HepG2 (cell line): ENCODE results near the gene ACER3. TPM values are rescaled to one million over a fixed set of nuclear protein-coding genes. Genes with fewer than 3 reads are reported as not detected.

ENCODE experiments used
- ATAC-seq: fragments of 200-7000 bp; cut with Tn5 transposase; 3 replicates; pipeline ENCODE4 v1.9.1; 2020; ENCODE audit warnings: mild to moderate bottlenecking, moderate library complexity
- BruUV-seq: library from RNA; stranded (reverse); fragments of 400-500 nt; replicated peaks from 2 replicates; lab custom pipeline; 2021; lab: Mats Ljungman, UMichigan
- CTCF ChIA-PET: fragments of 300-600 bp; formaldehyde crosslinking; extraction: SDS; loops from one replicate; lab custom pipeline; 2021; ENCODE audit warnings: low total read pairs, inconsistent platforms, low intra/inter-chr PET ratio; lab: Yijun Ruan, JAX
- POLR2A ChIA-PET: fragments of 350-600 bp; sonication (Branson Sonifier 250); formaldehyde crosslinking; loops from one replicate; lab custom pipeline; 2020; ENCODE audit warnings: antibody characterized with exemption, inconsistent platforms; lab: Yijun Ruan, JAX
- DNase-seq: peaks from one replicate; pipeline ENCODE4 v3.0.0-alpha.2; 2015; ENCODE audit warnings: low spot score
- FAIRE-seq: peaks from 3 replicates; lab custom pipeline; 2011; peaks lifted over from hg19 to GRCh38; lab: Jason Lieb, UNC
- H2AFZ ChIP-seq: one replicate; pipeline ENCODE4 v1.6.1; 2011; ENCODE audit warnings: low read length, inconsistent platforms
- H3K27ac ChIP-seq: fragments of 300-600 bp; 3 replicates; pipeline ENCODE4 v1.8.0; 2011; ENCODE audit warnings: mixed run types, mild to moderate bottlenecking, mixed read lengths, low read length, inconsistent platforms; ENCODE audit not compliant: insufficient read depth; ENCODE audit errors: extremely low read length
- H3K27me3 ChIP-seq, 2 experiments: fragments of 200-600 bp in 1 of 2; 2 replicates in 1 of 2; 3 replicates in 1 of 2; pipeline versions ENCODE4 v1.6.0 to v1.8.0; 2011; ENCODE audit warnings: low read length in 2 of 2, mild to moderate bottlenecking in 2 of 2, moderate library complexity in 2 of 2, inconsistent platforms in 1 of 2; ENCODE audit not compliant: insufficient read depth in 2 of 2, control insufficient read depth in 1 of 2
- H3K36me3 ChIP-seq, 2 experiments: fragments of 200-600 bp in 1 of 2; replicated peaks in 1 of 2; 2 replicates in 1 of 2; 3 replicates in 1 of 2; pipeline versions ENCODE4 v1.5.1 to v1.8.0; 2011; ENCODE audit warnings: low read length in 2 of 2, inconsistent platforms in 1 of 2; ENCODE audit not compliant: insufficient read depth in 2 of 2, control insufficient read depth in 1 of 2
- H3K4me1 ChIP-seq: 2 replicates; pipeline ENCODE4 v1.5.1; 2012; ENCODE audit warnings: low read length, inconsistent platforms; ENCODE audit not compliant: insufficient read depth
- H3K4me2 ChIP-seq: 2 replicates; pipeline ENCODE4 v1.6.0; 2011; ENCODE audit warnings: low read depth, low read length, inconsistent platforms
- H3K4me3 ChIP-seq, 3 experiments: fragments of 200-600 bp in 1 of 3; sonication (generic), shearing (Covaris generic) in 1 of 3; replicated peaks in 1 of 3; 2 replicates each; pipeline ENCODE4 v1.5.1; 2011 to 2016; ENCODE audit warnings: low read length in 3 of 3, inconsistent platforms in 2 of 3, low read depth in 2 of 3, mild to moderate bottlenecking in 2 of 3, control low read depth in 1 of 3, mixed read lengths in 1 of 3; ENCODE audit not compliant: insufficient read depth in 1 of 3
- H3K79me2 ChIP-seq: one replicate; pipeline ENCODE4 v1.6.1; 2011; ENCODE audit warnings: low read length, inconsistent platforms; ENCODE audit not compliant: insufficient read depth
- H3K9ac ChIP-seq: 2 replicates; pipeline ENCODE4 v1.6.0; 2011; ENCODE audit warnings: mild to moderate bottlenecking, low read depth, low read length, inconsistent platforms; ENCODE audit not compliant: insufficient read depth
- H3K9me3 ChIP-seq: 2 replicates; pipeline ENCODE4 v1.5.1; 2012; ENCODE audit warnings: mild to moderate bottlenecking, low read length
- H4K20me1 ChIP-seq: 2 replicates; pipeline ENCODE4 v1.6.0; 2011; ENCODE audit warnings: inconsistent platforms, mild to moderate bottlenecking, low read length, moderate library complexity; ENCODE audit not compliant: insufficient read depth
- ADNP ChIP-seq: sonication (generic); formaldehyde crosslinking; IDR thresholded peaks from 2 replicates; pipeline ENCODE4 v1.4.0; 2020; ENCODE audit warnings: missing genetic modification reagents
- ETV6 ChIP-seq: sonication (generic); formaldehyde crosslinking; conservative IDR thresholded peaks from 2 replicates; pipeline ENCODE4 v1.4.0; 2020; ENCODE audit warnings: missing genetic modification reagents
- FIP1L1 ChIP-seq: fragments of 200-400 bp; formaldehyde crosslinking; IDR thresholded peaks from 2 replicates; pipeline ENCODE4 v1.6.1; 2018; ENCODE audit warnings: low read depth, mild to moderate bottlenecking, low read length, moderate library complexity, borderline replicate concordance; ENCODE audit not compliant: insufficient read depth
- HCFC1 ChIP-seq: fragments of 150-350 bp; IDR thresholded peaks from 2 replicates; pipeline ENCODE4 v1.6.1; 2014; ENCODE audit warnings: low read depth, low read length
- HNRNPLL ChIP-seq: fragments of 200-400 bp; formaldehyde crosslinking; IDR thresholded peaks from 2 replicates; pipeline ENCODE4 v1.6.1; 2017; ENCODE audit warnings: mild to moderate bottlenecking, low read depth, low read length; ENCODE audit not compliant: poor library complexity, severe bottlenecking
- KLF13 ChIP-seq: sonication (generic); formaldehyde crosslinking; IDR thresholded peaks from 2 replicates; pipeline ENCODE4 v1.4.0; 2020; ENCODE audit warnings: mild to moderate bottlenecking, missing genetic modification reagents
- NFIC ChIP-seq: IDR thresholded peaks from 2 replicates; pipeline ENCODE4 v1.6.1; 2012; ENCODE audit warnings: mild to moderate bottlenecking, low read length, inconsistent platforms
- PHF21A ChIP-seq: sonication (generic); formaldehyde crosslinking; IDR thresholded peaks from 2 replicates; pipeline ENCODE4 v1.5.0; 2020; ENCODE audit warnings: mild to moderate bottlenecking, missing genetic modification reagents
- RFX3 ChIP-seq: IDR thresholded peaks from 2 replicates; pipeline ENCODE4 v1.6.1; 2016; ENCODE audit warnings: missing biosample characterization, missing genetic modification reagents
- RXRA ChIP-seq: sonication (generic); formaldehyde crosslinking; IDR thresholded peaks from 2 replicates; pipeline ENCODE4 v1.5.1; 2020; ENCODE audit warnings: missing genetic modification reagents
- ZFP36L2 ChIP-seq: sonication (generic); formaldehyde crosslinking; IDR thresholded peaks from 2 replicates; pipeline ENCODE4 v1.4.0; 2020; ENCODE audit warnings: missing genetic modification reagents
- ZNF547 ChIP-seq: sonication (generic); formaldehyde crosslinking; IDR thresholded peaks from 2 replicates; pipeline ENCODE4 v1.5.1; 2020; ENCODE audit warnings: mild to moderate bottlenecking, missing genetic modification reagents
- ZNF7 ChIP-seq: IDR thresholded peaks from 2 replicates; pipeline ENCODE4 v1.6.1; 2016; ENCODE audit warnings: missing biosample characterization, missing genetic modification reagents
- WGBS: methylation state at CpG from one replicate; pipeline ENCODE4 v1.1.6; 2017; ENCODE audit warnings: low lambda C conversion rate; 5-methylcytosine and 5-hydroxymethylcytosine counted together
- in situ Hi-C: cut with HindIII; loops from 2 replicates; pipeline ENCODE4 v1.10.0; 2017; ENCODE audit warnings: low pct_unique_long_range_greater_than_20kb; ENCODE audit not compliant: extremely low pct_ligation_motif_present
- intact Hi-C: fragments of 100-400 bp; cut with micrococcal nuclease; formaldehyde crosslinking; loops from one replicate; pipeline ENCODE4 v1.10.0; 2022; ENCODE audit not compliant: unreplicated experiment
- polyA plus RNA-seq, 8 experiments: library from polyadenylated mRNA; depleted of rRNA in 3 of 8; stranded (reverse) in 7 of 8; unstranded in 1 of 8; fragments of >200 nt; fragmentation: Illumina TruSeq in 4 of 8; extraction: Trizol in 4 of 8; gene quantifications; 2 replicates each; pipeline versions ENCODE4 v1.2.1 to v1.2.3, GENCODE V29; 2011 to 2016; ENCODE audit warnings: low read depth in 4 of 8, missing spikeins in 1 of 8, mixed read lengths in 1 of 8; ENCODE audit not compliant: insufficient read depth in 1 of 8
- total RNA-seq, 5 experiments: library from RNA; depleted of rRNA; stranded (reverse); fragments of >200 nt; fragmentation: Illumina TruSeq; extraction: Trizol; gene quantifications; 2 replicates each; pipeline ENCODE4 v1.2.3, GENCODE V29; 2016; ENCODE audit warnings: low read depth in 1 of 5

Gene ACER3
- total and polyA plus RNA-seq, 2 of the 13 experiments (the other 11 are each of a cell fraction or from before 2014, with no cell fraction given), result 6.0 to 9.8 TPM

GRCh38 chr11:77071077-77071476, 210.4 kb downstream of the ACER3 start:
- DNase-seq, result no peak
- H2AFZ ChIP-seq, result no peak overlapping the region
- in situ Hi-C loops, result no loop called here
- no peak for ATAC-seq
- H3K27ac ChIP-seq, result no peak overlapping the region
- H3K9ac ChIP-seq, result no peak overlapping the region
- no TSS peak for BruUV-seq
- no CpG with 5 or more reads among the region's 7 CpGs for WGBS
- no peaks in the 10 kb centered on the region for H3K9me3 ChIP-seq
- peaks cover 11 to 58% of the 10 kb centered on the region in 2 experiments for H3K27me3 ChIP-seq
- no peak for TF ChIP-seq FIP1L1
- TF ChIP-seq KLF13 (CRISPR knock-in tag), result no peak
- no peak for TF ChIP-seq ZNF7 (CRISPR knock-in tag)
- no peak for TF ChIP-seq HCFC1
- no peak for TF ChIP-seq ZNF547
- TF ChIP-seq PHF21A (CRISPR knock-in tag), result no peak
- no peak for TF ChIP-seq NFIC
- no peak for TF ChIP-seq RFX3 (CRISPR knock-in tag)
- TF ChIP-seq ETV6 (CRISPR knock-in tag), result no peak
- no peak for TF ChIP-seq ZFP36L2
- no peak for TF ChIP-seq ADNP (CRISPR knock-in tag)
- no peak for TF ChIP-seq HNRNPLL
- TF ChIP-seq RXRA (CRISPR knock-in tag), result no peak
- no peaks in the 10 kb centered on the region for H3K36me3 ChIP-seq
- intact Hi-C loops, result no loop called here
- ChIA-PET POLR2A (no interaction called here), CTCF (no interaction called here)
- no peak for FAIRE-seq
- H4K20me1 ChIP-seq, result 0 out of 2 replicates have a peak, but pooled peaks cover 4% of the 10 kb centered on the region
- H3K4me2 ChIP-seq, result no peak overlapping the region
- no peak overlapping the region for H3K4me3 ChIP-seq
- H3K79me2 ChIP-seq, result no peaks in the 10 kb centered on the region
- H3K4me1 ChIP-seq, result peaks cover 37% of the 10 kb centered on the region
